AG04450 (cell line): Measurements from ENCODE around the gene NDUFS8. TPM values are rescaled to one million over a fixed set of nuclear protein-coding genes. Genes with fewer than 3 reads are reported as not detected.
A peak's percentile ranks its signal among the peaks of the same experiment; 100 is the strongest.

Source experiments
- CTCF ChIA-PET: fragments of 300-600, 350-600 bp; formaldehyde crosslinking; extraction: SDS; loops from one replicate; lab custom pipeline; 2022; ENCODE audit warnings: antibody characterized with exemption, inconsistent platforms; lab: Charles Lee
- POLR2A ChIA-PET: fragments of 350-600 bp; formaldehyde crosslinking; extraction: SDS; loops from one replicate; lab custom pipeline; 2021; ENCODE audit warnings: antibody characterized with exemption, inconsistent platforms; lab: Yijun Ruan, JAX
- DNase-seq: peaks from one replicate; pipeline ENCODE4 v3.0.0-alpha.2; 2011; ENCODE audit warnings: low read depth, low spot score
- H3K27ac ChIP-seq: one replicate; pipeline ENCODE4 v1.5.1; 2012; ENCODE audit warnings: low read depth, low read length, control low read depth
- H3K27me3 ChIP-seq: one replicate; pipeline ENCODE4 v1.6.0; 2012; ENCODE audit warnings: low read length; ENCODE audit not compliant: control insufficient read depth, insufficient read depth
- H3K4me3 ChIP-seq: 2 replicates; pipeline ENCODE4 v1.5.1; 2011; ENCODE audit warnings: mild to moderate bottlenecking, low read depth, low read length, control low read depth
- H3K9me3 ChIP-seq: 2 replicates; pipeline ENCODE4 v1.5.1; 2012; ENCODE audit warnings: low read length; ENCODE audit not compliant: control insufficient read depth, insufficient read depth
- polyA plus RNA-seq: library from polyadenylated mRNA; depleted of rRNA; stranded (reverse); fragments of >200 nt; gene quantifications from 2 replicates; pipeline ENCODE4 v1.2.3, GENCODE V29; 2011
- TF ChIP-seq, protein P1 (sequence below): IDR thresholded peaks from 2 replicates; pipeline ENCODE4 v1.5.1; 2011; ENCODE audit warnings: low read depth, low read length, control low read depth, inconsistent platforms

Gene NDUFS8
- polyA plus RNA-seq, 1 experiment = 42.5 TPM

DNA sequence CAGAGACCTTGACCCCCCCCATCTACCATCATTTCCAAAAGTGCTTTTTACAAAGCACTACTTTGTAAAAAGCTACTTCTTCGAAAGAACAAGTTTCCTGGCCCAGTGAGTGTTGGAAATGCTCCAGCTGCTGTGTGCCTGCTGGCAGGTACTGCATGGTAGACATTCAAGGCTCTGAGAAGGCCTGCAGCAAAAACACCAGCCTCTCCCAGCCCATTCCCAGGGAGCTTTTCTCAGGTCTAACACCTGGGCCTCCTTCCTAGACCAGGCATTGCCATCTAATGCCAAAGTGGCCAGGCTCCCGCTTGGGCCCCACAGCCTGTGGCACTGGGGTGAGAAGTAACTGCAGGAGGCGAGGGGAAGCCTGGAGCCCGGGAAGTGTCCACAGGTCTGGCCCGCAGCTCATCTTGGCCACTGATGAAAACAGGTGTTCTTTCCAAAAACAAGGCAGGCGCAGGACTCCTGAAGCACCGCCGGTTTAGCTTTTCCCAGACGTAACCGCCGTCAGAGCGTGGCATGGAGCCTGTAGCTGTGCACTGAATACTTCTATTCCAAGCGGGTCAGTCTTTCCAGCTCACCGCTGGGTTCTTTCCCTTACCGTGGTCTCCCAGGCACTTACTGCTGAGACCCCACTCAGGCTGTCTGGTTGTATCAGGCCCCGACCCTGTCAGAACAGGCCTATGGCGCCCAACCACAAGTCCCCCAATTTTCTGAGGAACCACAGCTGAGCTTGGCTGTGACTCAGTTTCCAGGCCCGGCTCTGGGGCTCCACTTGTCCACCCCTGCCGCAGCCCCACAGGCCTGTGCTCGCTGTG, 7.1 kb downstream of the NDUFS8 start:
- Histone ChIP-seq H3K27ac (no peak overlapping the region), H3K4me3 (no peak overlapping the region)
- CTCF ChIA-PET = no interaction called here

DNA sequence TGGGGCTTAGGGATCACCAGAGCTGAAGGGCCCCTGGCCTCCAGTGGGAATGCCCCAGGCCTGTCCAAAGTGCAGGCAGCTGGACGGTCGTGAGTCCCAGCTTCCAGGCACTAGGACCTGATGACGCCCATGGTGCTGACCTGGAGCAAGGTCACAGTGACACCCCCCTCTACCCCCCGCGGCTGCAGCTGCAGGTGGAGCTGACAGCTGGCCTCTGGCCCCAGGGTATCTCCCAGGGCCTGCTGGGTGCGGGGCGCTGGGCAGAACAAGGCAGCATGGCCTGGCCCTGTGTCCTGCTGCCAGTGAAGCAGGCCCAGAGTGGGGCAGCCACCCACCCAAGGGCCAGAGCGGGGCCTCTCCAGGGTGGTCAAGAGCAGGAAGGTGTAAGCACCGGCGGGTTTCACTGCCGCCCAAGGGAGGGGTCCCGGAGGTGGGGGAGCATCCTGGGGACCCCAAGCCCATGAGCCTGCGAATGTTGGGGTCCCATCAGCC, 7.8 kb downstream of the NDUFS8 start:
- DNase-seq = no peak
- no peaks in the 10 kb centered on the region for H3K27me3 ChIP-seq
- ChIA-PET CTCF (interaction anchor here (0.6 kb wide), 1 partner anchor 29 kb away, joined by 3 read pairs; no protein-coding TSS in a partner anchor), POLR2A (interaction anchor here (1.0 to 2.0 kb wide), 2 partner anchors 8 to 234 kb away, joined by 3 to 5 read pairs; partner anchors contain the start of genes C11orf24 and NDUFS8)
- TF ChIP-seq, protein P1, sequence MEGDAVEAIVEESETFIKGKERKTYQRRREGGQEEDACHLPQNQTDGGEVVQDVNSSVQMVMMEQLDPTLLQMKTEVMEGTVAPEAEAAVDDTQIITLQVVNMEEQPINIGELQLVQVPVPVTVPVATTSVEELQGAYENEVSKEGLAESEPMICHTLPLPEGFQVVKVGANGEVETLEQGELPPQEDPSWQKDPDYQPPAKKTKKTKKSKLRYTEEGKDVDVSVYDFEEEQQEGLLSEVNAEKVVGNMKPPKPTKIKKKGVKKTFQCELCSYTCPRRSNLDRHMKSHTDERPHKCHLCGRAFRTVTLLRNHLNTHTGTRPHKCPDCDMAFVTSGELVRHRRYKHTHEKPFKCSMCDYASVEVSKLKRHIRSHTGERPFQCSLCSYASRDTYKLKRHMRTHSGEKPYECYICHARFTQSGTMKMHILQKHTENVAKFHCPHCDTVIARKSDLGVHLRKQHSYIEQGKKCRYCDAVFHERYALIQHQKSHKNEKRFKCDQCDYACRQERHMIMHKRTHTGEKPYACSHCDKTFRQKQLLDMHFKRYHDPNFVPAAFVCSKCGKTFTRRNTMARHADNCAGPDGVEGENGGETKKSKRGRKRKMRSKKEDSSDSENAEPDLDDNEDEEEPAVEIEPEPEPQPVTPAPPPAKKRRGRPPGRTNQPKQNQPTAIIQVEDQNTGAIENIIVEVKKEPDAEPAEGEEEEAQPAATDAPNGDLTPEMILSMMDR = no peak
- peak overlapping the region; percentile 70 for H3K4me3 ChIP-seq
- H3K27ac ChIP-seq = peak overlapping the region; percentile 68
- no peaks in the 10 kb centered on the region; the same call in 1 of the 2 replicates for H3K9me3 ChIP-seq

More for the DNA sequence above, 7.1 kb downstream of the NDUFS8 start:
- Histone ChIP-seq H3K27me3 (no peaks in the 10 kb centered on the region), H3K9me3 (no peaks in the 10 kb centered on the region; the same call in 1 of the 2 replicates)
- no peak for DNase-seq
- TF ChIP-seq, protein P1 = no peak
- POLR2A ChIA-PET = interaction anchor here (1.0 to 2.0 kb wide), 2 partner anchors 8 to 234 kb away, joined by 3 to 5 read pairs; partner anchors contain the start of genes C11orf24 and NDUFS8

DNA sequence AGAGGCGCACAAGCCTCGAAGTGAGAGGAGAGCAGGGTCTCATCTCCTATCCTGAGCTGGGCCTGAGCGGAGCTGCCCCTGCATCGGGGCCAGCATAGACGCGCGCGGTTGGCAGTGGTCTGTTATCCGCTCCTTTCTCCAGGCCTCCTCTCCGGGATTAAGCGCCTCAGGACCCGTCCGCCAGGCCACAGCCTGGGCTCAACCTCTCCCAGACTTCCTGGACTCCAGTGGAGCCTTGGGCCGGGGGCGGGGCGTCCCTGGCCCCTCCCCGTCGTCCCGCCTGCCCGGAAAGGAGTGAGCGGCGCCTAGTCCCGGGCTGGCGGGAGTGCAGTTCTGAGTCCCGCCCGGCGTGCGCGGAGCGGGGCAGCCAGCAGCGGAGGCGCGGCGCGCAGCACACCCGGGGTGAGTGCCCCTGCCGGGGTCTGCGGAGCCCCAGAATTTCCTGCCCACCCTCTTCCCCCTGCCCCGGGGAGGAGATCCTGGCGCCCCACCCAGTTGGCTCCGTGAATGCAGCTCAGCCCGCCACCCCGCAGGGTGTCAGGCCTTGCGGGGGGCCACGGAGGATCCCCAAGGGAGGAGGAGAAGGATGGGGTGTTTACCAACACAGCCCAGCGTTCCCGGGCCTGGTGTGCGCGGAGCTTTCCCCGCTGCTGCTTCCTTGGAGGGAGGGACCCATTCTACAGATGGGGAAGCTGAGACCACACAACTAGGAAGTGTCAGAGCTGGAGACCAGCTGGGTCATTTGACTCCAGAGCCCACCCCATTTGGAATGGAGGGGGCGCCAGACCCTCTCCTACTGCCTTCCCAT, 8.4 kb downstream of the NDUFS8 start, which contains the start of gene TCIRG1:
TCIRG1 (plus strand) TSS at position 308 of the 808 bp plus-strand sequence. CDS start 2,247 bp downstream, outside the sequence.
- no peaks in the 10 kb centered on the region for H3K27me3 ChIP-seq
- POLR2A ChIA-PET = interaction anchor here (1.0 to 2.0 kb wide), 2 partner anchors 9 to 233 kb away, joined by 3 to 5 read pairs; partner anchors contain the start of genes C11orf24 and NDUFS8
- peak within 1 kb of the TSS; percentile 81 for H3K27ac ChIP-seq
- H3K4me3 ChIP-seq = peak within 1 kb of the TSS; percentile 70
- TF ChIP-seq, protein P1 = no peak
- no peaks in the 10 kb centered on the region; the same call in 1 of the 2 replicates for H3K9me3 ChIP-seq
- DNase-seq = no peak
- CTCF ChIA-PET = interaction anchor here (0.6 kb wide), 1 partner anchor 29 kb away, joined by 3 read pairs; no protein-coding TSS in a partner anchor

DNA sequence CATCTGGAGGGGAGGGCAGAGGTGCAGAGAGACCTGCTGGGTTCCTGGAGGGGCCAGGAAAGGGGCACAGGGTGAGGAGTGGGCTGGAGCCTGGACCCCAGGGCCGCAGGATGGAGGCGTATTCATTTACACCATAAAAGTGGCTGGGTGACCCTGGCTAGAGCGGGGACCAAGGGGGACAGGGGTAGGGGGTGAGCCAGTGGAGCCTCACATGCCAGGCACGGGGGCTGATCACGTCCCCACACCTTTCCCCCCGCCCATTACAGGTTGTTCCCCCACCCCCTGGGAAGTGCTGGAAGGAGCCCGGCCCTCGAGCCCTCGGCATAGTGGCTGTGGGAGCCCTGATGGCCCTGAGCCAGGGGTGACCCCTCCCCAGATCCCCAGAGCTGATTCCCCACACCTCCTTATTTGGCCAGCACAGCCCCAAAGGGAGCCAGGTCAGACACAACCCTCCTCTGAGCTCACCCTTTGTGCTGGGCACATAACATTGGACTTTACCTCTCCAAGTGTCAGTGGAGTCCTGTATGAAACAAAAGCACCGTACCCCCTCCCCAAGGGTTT, 9.1 kb downstream of the NDUFS8 start:
- CTCF ChIA-PET = no interaction called here
- POLR2A ChIA-PET = interaction anchor here (0.9 to 1.1 kb wide), 2 partner anchors 12 to 29 kb away, joined by 3 read pairs; partner anchors contain the start of gene ALDH3B1
- Histone ChIP-seq H3K27ac (peak overlapping the region; percentile 81), H3K9me3 (no peaks in the 10 kb centered on the region; the same call in 1 of the 2 replicates), H3K4me3 (peak overlapping the region; percentile 70), H3K27me3 (no peaks in the 10 kb centered on the region)
- no peak for DNase-seq
- TF ChIP-seq, protein P1 = no peak
